OCI-LY7 (cell line): ENCODE data around the gene CARHSP1.

Experiments used
- EZH2phosphoT487 ChIP-seq: fragments of 200-600 bp; sonication (generic); IDR thresholded peaks from 2 replicates; pipeline ENCODE4 v1.6.1; 2018; ENCODE audit warnings: low read depth, borderline replicate concordance, mild to moderate bottlenecking, mixed run types, antibody characterized with exemption, low read length, moderate library complexity, mixed read lengths
- TF ChIP-seq, protein P1 (sequence below): fragments of 200-600 bp; sonication (generic); conservative IDR thresholded peaks from 2 replicates; pipeline ENCODE4 v1.5.1; 2014; ENCODE audit warnings: mild to moderate bottlenecking, antibody characterized with exemption, low read length, moderate library complexity, mixed read lengths

DNA sequence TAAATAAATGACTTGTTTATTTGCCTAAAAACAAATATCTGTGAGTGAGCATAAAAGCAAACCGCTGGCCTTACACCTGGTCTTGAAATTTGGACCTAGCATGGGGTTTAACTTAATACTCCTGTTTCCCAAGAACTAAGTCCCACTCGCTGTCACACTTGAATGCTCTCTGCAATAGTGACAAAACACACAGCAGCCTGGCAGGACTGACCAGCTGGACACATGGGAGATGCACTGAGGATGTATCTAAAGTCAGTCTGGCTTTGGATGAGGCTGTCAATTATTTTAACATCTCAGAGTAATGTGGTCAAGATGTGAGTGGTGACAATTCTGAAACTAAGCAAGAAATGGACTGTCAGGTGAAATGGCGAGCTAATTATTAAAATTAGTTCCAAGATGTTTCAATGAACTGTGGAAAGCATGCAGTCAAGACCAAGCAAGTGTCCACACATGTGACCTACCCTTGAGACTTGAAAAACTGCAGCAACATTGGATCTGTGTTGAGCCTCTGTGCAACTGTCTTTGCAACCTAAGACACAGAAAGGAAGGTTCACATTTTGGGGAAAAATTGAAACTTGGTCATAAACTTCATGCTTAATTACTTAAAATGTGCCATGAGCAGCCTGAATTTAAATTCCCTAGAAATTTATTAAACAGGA, 30.0 kb upstream of the CARHSP1 start:
- TF ChIP-seq, protein P1, sequence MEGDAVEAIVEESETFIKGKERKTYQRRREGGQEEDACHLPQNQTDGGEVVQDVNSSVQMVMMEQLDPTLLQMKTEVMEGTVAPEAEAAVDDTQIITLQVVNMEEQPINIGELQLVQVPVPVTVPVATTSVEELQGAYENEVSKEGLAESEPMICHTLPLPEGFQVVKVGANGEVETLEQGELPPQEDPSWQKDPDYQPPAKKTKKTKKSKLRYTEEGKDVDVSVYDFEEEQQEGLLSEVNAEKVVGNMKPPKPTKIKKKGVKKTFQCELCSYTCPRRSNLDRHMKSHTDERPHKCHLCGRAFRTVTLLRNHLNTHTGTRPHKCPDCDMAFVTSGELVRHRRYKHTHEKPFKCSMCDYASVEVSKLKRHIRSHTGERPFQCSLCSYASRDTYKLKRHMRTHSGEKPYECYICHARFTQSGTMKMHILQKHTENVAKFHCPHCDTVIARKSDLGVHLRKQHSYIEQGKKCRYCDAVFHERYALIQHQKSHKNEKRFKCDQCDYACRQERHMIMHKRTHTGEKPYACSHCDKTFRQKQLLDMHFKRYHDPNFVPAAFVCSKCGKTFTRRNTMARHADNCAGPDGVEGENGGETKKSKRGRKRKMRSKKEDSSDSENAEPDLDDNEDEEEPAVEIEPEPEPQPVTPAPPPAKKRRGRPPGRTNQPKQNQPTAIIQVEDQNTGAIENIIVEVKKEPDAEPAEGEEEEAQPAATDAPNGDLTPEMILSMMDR = no peak
- TF ChIP-seq EZH2phosphoT487 = no peak
